DOHH2 (cell line): ENCODE data around the gene COL8A2.

Experiments
- CTCF ChIP-seq: fragments of 200-600 bp; sonication (generic); IDR thresholded peaks from one replicate; pipeline ENCODE4 v1.5.1; 2014; ENCODE audit warnings: antibody characterized with exemption, mild to moderate bottlenecking, low read depth, low read length; ENCODE audit not compliant: poor library complexity, severe bottlenecking
- EZH2phosphoT487 ChIP-seq: fragments of 200-600 bp; sonication (generic); IDR thresholded peaks from 2 replicates; pipeline ENCODE4 v1.6.1; 2017; ENCODE audit warnings: borderline replicate concordance, mild to moderate bottlenecking, antibody characterized with exemption, low read length, moderate library complexity, mixed read lengths

GRCh38 chr1:36159614-36160387 lies 34.8 kb upstream of the COL8A2 start:
- TF ChIP-seq EZH2phosphoT487 (no peak), CTCF (no peak)
